ENCODE data around the gene SPATA31A7.
"Not testable (repeated sequence)": the region's sequence is repeated elsewhere in the genome, so short reads cannot be mapped to it uniquely, and the experiment has no call there.

- not testable (repeated sequence) for TF ChIP-seq CTCF (IDR thresholded peaks at IDR 0.05; ENCODE audit: low read depth, low read length); EZH2phosphoT487 (IDR thresholded peaks at IDR 0.05; ENCODE audit: low read depth)
Measured at GRCh38 chr9:61189736-61190135, at the start of gene SPATA31A7.

All from OCI-LY3 (cell line).